Measurements from ENCODE around the gene HK1.

- no peak for TF ChIP-seq CTCF (IDR thresholded peaks at IDR 0.05; ENCODE audit: low read length)
- TF ChIP-seq EZH2 (optimal IDR thresholded peaks at IDR 0.05; ENCODE audit: low read depth, low read length) = no peak
- no peak for TF ChIP-seq EZH2phosphoT487 (IDR thresholded peaks at IDR 0.05; ENCODE audit: low read length)
Observed at GRCh38 chr10:69446229-69446628, 167.9 kb downstream of the HK1 start.

Measured in MM.1S (cell line).